IPS-20b (cell line): ENCODE results near the gene PDE9A.
A peak's percentile ranks its signal among the peaks of the same experiment; 100 is the strongest.

ENCODE experiments used
- H3K27ac ChIP-seq: one replicate; pipeline ENCODE4 v1.5.1; 2013; ENCODE audit warnings: low read length
- H3K27me3 ChIP-seq: 2 replicates; pipeline ENCODE4 v1.6.1; 2013; ENCODE audit warnings: mild to moderate bottlenecking, low read length, inconsistent platforms; ENCODE audit not compliant: insufficient read depth
- H3K36me3 ChIP-seq: 2 replicates; pipeline ENCODE4 v1.6.1; 2013; ENCODE audit warnings: low read depth, mild to moderate bottlenecking, inconsistent platforms, low read length, moderate library complexity; ENCODE audit not compliant: insufficient read depth
- H3K4me1 ChIP-seq: 2 replicates; pipeline ENCODE4 v1.6.1; 2013; ENCODE audit warnings: mild to moderate bottlenecking, control low read depth, inconsistent platforms, low read length, moderate library complexity; ENCODE audit not compliant: insufficient read depth
- H3K4me3 ChIP-seq: 2 replicates; pipeline ENCODE4 v1.5.1; 2013; ENCODE audit warnings: mild to moderate bottlenecking, low read length, inconsistent platforms
- H3K9ac ChIP-seq: 2 replicates; pipeline ENCODE4 v1.6.1; 2013; ENCODE audit warnings: low read depth, mild to moderate bottlenecking, inconsistent platforms, low read length, moderate library complexity
- H3K9me3 ChIP-seq: 2 replicates; pipeline ENCODE4 v1.6.1; 2013; ENCODE audit warnings: mild to moderate bottlenecking, low read depth, low read length, inconsistent platforms; ENCODE audit not compliant: insufficient read depth

Gene PDE9A

GRCh38 chr21:42636520-42637266 lies 16.7 kb upstream of the PDE9A start:
- H3K9ac ChIP-seq: no peak overlapping the region
- H3K9me3 ChIP-seq: no peaks in the 10 kb centered on the region
- peaks cover 9% of the 10 kb centered on the region; the same call in 1 of the 2 replicates for H3K4me1 ChIP-seq
- H3K4me3 ChIP-seq: no peak overlapping the region
- H3K27me3 ChIP-seq: peaks cover 10% of the 10 kb centered on the region; the same call in 1 of the 2 replicates
- no peaks in the 10 kb centered on the region for H3K36me3 ChIP-seq
- H3K27ac ChIP-seq: no peak overlapping the region

GRCh38 chr21:42637267-42638041 lies 16.0 kb upstream of the PDE9A start:
- Histone ChIP-seq H3K4me3 (no peak overlapping the region), H3K36me3 (no peaks in the 10 kb centered on the region), H3K9me3 (no peaks in the 10 kb centered on the region), H3K27me3 (peaks cover 18% of the 10 kb centered on the region; the same call in 1 of the 2 replicates), H3K9ac (no peak overlapping the region), H3K4me1 (peaks cover 11% of the 10 kb centered on the region; the same call in 1 of the 2 replicates), H3K27ac (no peak overlapping the region)

GRCh38 chr21:42638266-42638863 lies 15.1 kb upstream of the PDE9A start:
- no peak overlapping the region for H3K9ac ChIP-seq
- peaks cover 11% of the 10 kb centered on the region; the same call in 1 of the 2 replicates for H3K4me1 ChIP-seq
- no peaks in the 10 kb centered on the region for H3K9me3 ChIP-seq
- no peaks in the 10 kb centered on the region for H3K36me3 ChIP-seq
- H3K27ac ChIP-seq: no peak overlapping the region
- peaks cover 22% of the 10 kb centered on the region; the same call in 1 of the 2 replicates for H3K27me3 ChIP-seq
- H3K4me3 ChIP-seq: no peak overlapping the region

GRCh38 chr21:42639646-42640152 lies 13.7 kb upstream of the PDE9A start:
- H3K4me1 ChIP-seq: peaks cover 11% of the 10 kb centered on the region; the same call in 1 of the 2 replicates
- peaks cover 22% of the 10 kb centered on the region; the same call in 1 of the 2 replicates for H3K27me3 ChIP-seq
- no peak overlapping the region for H3K4me3 ChIP-seq

GRCh38 chr21:42640486-42640885 lies 12.9 kb upstream of the PDE9A start:
- H3K27me3 ChIP-seq: peaks cover 22% of the 10 kb centered on the region; the same call in 1 of the 2 replicates
- H3K36me3 ChIP-seq: no peaks in the 10 kb centered on the region
- H3K27ac ChIP-seq: no peak overlapping the region
- no peaks in the 10 kb centered on the region for H3K9me3 ChIP-seq
- no peak overlapping the region for H3K9ac ChIP-seq
- no peak overlapping the region for H3K4me3 ChIP-seq
- H3K4me1 ChIP-seq: peaks cover 11% of the 10 kb centered on the region; the same call in 1 of the 2 replicates

More at GRCh38 chr21:42639646-42640152, 13.7 kb upstream of the PDE9A start:
- no peak overlapping the region for H3K9ac ChIP-seq
- H3K27ac ChIP-seq: no peak overlapping the region
- no peaks in the 10 kb centered on the region for H3K36me3 ChIP-seq
- H3K9me3 ChIP-seq: no peaks in the 10 kb centered on the region

GRCh38 chr21:42641311-42642218 lies 11.9 kb upstream of the PDE9A start:
- Histone ChIP-seq H3K4me1 (peaks cover 11% of the 10 kb centered on the region; the same call in 1 of the 2 replicates), H3K36me3 (no peaks in the 10 kb centered on the region), H3K4me3 (peak overlapping the region; percentile 35; the same call in 1 of the 2 replicates), H3K27ac (no peak overlapping the region), H3K9ac (no peak overlapping the region; the same call in 1 of the 2 replicates), H3K9me3 (no peaks in the 10 kb centered on the region), H3K27me3 (peaks cover 22% of the 10 kb centered on the region; the same call in 1 of the 2 replicates)

- no peak overlapping the region for H3K9ac ChIP-seq
- H3K4me1 ChIP-seq: peaks cover 11% of the 10 kb centered on the region; the same call in 1 of the 2 replicates
- H3K4me3 ChIP-seq: no peak overlapping the region
- no peaks in the 10 kb centered on the region for H3K9me3 ChIP-seq
- no peaks in the 10 kb centered on the region for H3K36me3 ChIP-seq
- H3K27ac ChIP-seq: no peak overlapping the region
- peaks cover 22% of the 10 kb centered on the region; the same call in 1 of the 2 replicates for H3K27me3 ChIP-seq
Observed at GRCh38 chr21:42642219-42642745, 11.1 kb upstream of the PDE9A start.

GRCh38 chr21:42644223-42645208 lies 8.9 kb upstream of the PDE9A start:
- Histone ChIP-seq H3K27me3 (peaks cover 22% of the 10 kb centered on the region; the same call in 1 of the 2 replicates), H3K27ac (no peak overlapping the region), H3K4me1 (peaks cover 11% of the 10 kb centered on the region; the same call in 1 of the 2 replicates), H3K9ac (no peak overlapping the region), H3K36me3 (no peaks in the 10 kb centered on the region), H3K9me3 (no peaks in the 10 kb centered on the region), H3K4me3 (no peak overlapping the region)

- Histone ChIP-seq H3K27me3 (peaks cover 21% of the 10 kb centered on the region; the same call in 1 of the 2 replicates), H3K4me1 (peaks cover 11% of the 10 kb centered on the region; the same call in 1 of the 2 replicates), H3K9me3 (no peaks in the 10 kb centered on the region), H3K9ac (no peak overlapping the region), H3K27ac (no peak overlapping the region), H3K4me3 (no peak overlapping the region), H3K36me3 (no peaks in the 10 kb centered on the region)
Observed at GRCh38 chr21:42645211-42646075, 8.0 kb upstream of the PDE9A start.
